HG03045 (cell line): ENCODE results near the gene FBXO46.
"Not testable (repeated sequence)": the region's sequence is repeated elsewhere in the genome, so short reads cannot be mapped to it uniquely, and the experiment has no call there.

Experiments used
- ATAC-seq: cut with Tn5 transposase; IDR thresholded peaks from one replicate; pipeline ENCODE4 v1.9.1; 2021; ENCODE audit warnings: mild to moderate bottlenecking, moderate library complexity; ENCODE audit not compliant: unreplicated experiment

The FBXO46 gene

DNA sequence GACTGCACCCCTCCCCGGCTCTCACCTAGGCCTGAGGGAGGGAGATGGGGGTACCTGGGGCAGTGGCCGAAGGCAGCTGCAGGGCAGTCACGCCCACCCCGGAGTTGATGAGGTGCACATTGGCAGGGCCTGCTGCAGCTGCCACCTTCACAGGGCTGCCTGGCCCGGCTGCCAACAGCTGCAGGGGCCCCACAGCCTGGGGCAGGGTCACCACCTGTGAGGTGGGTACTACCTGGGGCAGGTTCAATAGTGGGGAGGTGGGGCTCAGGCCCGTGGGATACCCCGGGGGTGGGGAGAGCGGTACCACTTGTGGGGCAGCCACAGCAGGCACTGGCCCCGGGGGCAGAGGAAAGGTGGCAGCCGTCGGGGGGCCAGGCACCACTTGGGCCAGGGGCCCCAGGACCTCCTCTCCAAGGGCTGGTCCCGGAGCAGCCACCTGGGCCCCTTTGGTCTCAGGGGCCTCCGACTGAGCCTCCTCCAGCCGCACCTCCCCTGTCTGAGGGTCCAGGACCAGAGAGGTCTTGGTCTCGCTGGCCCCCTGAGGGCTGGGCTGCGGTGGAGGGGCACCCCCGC, 35.7 kb upstream of the FBXO46 start:
- ATAC-seq, result no peak

DNA sequence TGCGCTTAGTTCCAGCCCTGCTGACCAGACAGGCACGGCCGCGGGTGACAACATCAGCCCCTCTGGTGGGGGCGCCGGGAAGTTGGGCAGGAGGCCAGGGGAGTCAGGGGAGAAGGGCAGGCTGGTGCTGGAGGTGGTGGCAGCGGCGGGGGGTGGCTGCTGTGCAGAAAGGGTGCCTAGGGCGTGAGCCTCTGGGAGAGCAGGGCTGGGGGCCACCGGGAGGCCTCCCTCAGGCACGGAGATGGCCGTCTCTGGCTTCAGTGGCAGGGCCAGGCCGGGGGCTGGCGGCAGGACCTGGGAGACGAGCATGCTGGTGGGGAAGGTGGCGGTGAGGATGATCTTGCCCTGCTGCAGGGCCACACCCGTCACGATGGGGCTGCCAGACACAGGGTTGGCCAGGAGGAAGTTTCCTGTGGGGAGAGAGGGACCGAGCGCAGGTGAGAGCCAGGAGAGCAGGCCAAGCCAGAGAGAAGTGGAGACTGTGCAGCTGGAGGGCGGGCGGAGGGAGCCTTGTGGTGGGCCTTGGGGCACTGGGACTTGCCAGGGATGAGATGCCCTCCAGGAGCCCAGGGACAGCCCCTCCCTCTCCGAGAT, 35.1 kb upstream of the FBXO46 start:
- no peak for ATAC-seq

DNA sequence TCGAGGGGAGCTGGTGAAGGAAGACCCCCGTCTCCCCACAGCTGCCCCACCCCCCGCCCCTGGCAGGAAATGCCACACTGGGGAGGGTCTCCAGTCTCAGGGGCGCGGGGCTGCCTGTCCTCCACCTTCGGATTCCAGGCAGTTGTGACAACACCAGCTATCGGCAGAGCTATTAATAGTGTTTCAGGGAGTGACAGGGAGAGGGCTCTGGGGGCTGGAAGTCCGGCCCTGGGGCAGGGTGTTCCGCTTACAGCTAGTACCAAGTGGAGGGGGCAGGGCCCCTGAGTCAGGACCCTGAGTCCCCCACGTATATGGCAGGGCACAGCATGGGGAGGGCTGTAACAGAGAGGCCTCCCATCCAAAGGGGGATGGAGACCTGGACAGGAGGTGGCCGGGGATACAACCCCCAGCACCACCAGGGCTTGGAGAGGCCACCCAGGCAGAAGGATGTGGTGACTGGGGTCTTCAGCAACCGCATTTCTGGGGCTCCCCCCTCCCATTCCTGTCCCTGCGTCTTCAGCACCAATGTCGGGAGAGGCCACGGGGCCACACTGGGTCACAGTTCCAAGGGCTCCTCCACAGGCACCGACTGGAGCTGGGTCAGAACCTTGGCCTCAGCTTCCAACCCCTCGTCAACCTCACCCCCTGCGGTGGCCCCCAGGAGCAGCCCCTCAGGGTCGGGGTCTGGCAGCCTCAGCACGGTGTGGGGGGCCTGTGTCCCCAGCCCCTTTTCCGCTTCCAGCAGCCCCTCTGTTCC, 34.4 kb upstream of the FBXO46 start:
- ATAC-seq, result no peak

DNA sequence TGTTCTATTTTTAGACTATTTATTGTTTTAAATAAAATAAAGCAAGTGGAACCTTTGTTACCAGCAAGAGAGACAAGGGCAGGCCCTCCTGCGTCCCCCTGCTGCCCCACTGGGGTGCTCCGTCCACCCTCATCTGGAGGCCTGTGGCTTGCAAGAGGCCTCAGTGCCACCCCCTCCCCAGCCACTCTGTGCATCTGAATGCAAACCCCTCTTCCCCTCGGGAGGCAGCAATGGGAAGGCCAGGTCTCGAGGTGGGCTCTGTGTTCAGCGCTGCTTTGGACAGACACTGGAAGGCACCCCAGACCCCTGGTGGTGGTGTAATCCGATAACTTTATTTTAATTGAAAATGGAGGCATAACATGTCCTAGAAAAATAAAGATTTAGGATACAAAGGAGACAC, 33.8 kb upstream of the FBXO46 start:
- ATAC-seq, result no peak

DNA sequence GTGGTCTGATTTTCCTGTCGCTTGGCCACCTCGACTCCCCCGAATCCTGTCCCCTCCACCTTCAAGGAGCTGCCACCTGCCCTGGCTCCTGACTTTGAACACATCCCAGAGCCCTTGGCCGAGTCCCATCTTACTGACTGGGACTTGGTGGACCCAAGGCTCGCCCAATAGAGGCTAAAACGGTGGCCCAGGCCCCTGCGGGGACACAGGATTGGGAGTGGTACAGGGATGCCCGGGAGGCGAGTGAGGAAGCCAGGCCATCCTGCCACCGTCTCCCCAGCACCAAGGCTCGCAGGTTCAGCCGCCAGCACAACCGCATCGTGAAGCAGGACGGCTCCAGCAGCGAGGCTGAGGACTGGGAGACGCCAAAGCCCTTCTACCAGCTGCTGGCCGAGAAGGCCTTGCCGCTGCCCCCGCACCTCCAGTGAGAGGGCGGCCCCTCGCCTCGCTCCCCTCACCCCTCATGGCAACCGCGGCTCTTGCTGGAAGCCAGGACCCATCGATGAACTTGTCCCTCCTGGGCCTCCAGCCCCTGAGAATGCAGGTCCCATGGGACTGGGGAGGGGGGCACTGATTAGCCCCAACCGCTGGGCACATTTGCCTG, 33.1 kb upstream of the FBXO46 start:
- ATAC-seq, result no peak

DNA sequence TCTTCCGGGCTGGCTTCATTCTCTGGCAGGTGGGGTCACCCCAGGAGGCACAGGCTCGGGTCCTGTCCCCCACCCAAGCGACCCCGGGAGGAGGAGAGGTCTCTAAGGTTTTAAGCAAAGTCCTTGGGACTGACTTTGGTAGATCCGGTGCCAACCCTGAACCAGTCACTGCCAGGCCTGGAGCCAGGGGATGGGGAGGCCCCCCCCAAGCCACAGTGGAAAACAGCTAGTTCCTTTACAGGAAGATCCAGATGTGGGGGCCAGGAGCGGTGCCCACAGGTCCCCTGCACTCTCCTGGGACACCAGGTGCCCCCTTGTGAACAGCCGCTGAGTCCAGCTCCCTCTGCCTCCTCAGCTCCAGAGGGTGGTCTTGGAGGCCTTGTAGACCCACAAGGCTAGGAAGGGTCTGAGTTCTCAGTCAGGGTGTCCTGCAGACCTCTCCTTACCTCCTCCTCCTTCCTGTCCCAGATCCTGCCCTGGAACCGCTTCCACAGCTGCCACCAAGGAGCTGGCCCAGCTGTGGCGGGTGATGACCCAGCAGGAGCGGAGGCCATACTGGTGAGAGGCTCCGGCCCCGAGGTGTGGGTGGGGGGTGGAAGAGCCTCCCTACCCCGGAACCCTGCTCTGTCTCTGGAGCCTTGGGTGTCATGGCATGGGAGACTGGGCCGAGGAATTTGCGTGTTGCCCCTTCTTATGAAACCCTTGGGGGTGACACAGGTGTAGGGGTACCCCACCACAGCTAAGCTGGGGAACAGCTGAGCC, 32.4 kb upstream of the FBXO46 start:
- ATAC-seq, result no peak

DNA sequence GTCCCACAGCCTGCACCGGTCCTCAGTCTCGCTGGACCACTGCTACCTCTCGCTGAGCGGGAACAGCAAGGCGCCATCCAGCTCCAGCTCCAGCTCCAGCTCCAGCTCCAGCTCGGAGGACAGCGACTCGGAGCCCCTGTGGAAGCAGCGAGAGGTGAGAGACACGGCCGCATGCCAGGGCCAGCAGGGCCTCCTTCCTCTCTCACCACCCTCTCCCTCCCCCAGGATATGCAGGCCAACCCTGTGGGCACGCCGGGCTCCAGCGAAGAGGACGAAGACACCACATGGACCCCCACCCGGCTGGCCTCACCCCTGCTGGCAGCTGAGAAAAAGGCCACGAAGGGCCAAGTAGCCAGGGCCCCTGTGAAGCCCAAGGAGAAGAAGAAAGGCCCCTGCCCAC, 31.0 kb upstream of the FBXO46 start:
- ATAC-seq, result no peak

DNA sequence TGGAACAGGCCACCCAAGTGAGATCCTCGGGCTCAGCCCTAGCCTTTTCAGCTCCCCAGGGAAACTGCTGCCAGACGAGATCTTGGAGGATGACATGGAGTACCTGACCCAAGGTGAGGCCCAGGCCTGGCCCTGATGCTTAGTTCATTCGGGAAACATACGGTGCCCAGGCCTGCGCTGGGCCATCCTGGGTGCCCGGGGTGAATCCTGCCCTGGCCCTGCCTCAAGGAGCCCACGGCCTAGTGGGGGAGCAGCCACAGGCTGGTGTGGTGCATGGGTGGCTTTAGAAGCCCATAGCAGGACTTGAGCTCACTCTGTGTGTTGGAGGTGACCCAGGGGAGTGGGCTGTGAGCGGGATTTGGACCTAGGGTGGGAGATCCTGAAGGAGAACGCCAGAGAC, 28.2 kb upstream of the FBXO46 start:
- no peak for ATAC-seq

DNA sequence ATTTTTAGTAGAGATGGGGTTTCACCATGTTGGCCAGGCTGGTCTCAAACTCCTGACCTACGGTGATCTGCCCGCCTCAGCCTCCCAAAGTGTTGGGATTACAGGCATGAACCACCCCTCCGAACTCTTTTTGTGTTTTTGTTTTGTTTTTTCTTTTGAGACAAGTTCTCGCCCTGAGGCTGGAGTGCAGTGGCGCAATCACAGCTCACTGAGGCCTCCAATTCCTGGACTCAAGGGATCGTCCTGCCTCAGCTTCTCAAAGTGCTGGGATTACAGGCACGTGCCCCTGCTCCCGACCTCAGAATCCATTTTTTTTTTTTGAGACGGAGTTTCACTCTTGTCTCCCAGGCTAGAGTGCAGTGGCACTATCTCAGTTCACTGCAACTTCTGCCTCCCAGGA, 27.0 kb upstream of the FBXO46 start:
- no peak for ATAC-seq

DNA sequence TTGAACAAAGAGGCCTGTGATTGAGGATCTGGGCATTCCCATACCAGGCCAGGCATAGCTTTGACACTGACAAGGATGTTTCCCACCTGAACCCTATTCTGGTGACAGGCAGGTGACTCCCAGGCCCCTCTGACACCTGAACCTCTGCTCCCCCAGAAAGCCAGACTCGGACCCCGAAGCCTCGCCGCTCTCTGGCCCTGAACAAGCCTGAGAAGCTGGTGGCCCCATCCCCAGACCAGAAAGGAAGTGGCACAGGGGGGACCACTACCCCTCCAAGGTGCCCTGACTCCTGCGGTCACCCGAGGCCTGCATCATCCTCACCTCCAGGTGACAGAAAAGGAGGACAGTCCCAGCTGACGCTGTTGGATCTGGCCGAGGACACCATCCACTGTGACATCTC, 23.6 kb upstream of the FBXO46 start:
- ATAC-seq, result no peak

DNA sequence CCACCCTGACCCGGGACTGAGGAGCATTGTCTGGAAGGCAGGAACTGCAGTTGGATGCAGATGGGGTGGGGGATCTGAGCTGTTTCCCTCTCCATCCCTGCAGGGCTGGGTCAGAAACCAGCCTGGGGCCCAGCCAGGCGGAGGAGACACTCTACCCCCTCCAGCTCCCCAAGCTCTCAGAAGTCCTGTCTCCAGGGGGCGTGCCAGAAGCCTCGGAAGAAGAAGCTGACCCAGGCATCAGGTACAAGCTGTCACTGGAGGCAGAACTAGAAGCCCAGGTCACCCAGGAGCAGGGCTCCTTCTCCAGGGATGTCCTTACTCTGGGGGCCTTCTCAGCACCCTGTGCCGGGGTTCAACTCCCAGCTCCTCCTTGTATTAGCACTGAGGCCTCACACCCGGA, 22.9 kb upstream of the FBXO46 start:
- ATAC-seq, result no peak

DNA sequence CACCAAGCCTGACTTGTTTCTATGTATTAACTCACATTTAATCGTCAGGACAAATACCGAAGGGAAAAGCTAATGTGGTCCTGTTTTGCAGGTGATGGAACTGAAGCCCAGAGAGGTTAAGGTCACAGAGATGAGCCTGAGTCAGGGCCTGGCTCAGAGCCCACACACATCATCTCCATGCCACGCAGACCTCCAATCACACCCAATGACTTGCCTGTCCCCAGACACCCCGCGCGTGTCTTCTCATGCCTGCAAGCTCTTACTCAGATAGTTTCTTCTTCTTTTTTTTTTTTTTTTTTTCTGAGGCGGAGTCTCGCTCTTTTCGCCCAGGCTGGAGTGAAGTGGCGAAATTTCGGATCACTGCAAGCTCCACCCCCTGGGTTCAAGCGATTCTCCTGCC, 21.9 kb upstream of the FBXO46 start:
- ATAC-seq, result no peak

DNA sequence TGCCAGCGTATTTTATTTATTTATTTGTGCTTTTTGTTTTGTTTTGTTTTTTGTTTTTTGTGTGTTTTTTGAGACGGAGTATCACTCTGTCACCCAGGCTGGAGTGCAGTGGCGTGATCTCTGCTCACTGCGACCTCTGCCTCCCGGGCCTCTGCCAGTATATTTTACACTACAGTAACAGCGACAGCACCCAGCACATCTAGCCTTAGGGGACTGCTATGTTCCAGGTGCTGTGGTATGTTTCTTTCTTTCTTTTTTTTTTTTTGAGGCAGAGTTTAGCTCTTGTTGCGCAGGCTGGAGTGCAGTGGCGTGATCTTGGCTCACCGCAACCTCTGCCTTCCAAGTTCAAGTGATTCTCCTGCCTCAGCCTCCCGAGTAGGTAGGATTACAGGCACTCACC, 20.8 kb upstream of the FBXO46 start:
- ATAC-seq, result not testable (repeated sequence)

DNA sequence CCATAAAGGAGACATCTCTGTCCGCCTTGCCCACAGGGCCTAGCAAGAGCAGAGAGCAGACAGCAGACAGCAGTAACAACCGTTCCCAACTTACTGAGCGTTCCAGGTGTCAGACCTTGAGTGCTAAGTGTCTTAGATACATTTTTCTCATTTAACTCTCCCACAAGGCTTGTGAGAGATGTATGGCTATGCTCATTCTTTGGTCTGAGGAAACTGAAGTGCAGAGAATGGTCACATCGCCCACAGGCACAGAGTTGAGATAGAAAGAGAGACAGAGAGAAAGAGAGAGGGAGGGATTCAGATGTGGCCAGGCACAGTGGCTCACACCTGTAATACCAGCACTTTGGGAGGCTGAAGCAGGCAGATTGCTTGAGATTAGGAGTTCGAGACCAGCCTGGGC, 16.8 kb upstream of the FBXO46 start:
- no peak for ATAC-seq

DNA sequence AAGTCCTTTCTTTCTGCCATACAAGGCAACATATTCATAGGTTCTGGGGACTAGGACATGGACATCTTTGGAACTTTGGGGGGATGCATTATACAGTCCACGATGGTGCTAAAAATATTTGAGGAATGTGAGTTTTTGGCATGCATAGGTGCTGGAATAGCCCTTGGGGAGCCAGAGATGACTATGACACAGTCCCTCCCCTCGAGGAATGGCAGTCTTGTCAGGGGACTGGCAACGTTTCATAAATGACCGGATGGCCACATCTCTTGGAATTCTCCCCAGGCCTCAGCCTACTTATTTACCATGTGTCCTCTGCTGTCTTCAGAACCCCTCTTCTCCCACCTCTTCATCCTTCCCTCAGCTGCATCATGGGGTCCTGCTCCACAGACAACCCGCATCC, 16.2 kb upstream of the FBXO46 start:
- ATAC-seq, result no peak

DNA sequence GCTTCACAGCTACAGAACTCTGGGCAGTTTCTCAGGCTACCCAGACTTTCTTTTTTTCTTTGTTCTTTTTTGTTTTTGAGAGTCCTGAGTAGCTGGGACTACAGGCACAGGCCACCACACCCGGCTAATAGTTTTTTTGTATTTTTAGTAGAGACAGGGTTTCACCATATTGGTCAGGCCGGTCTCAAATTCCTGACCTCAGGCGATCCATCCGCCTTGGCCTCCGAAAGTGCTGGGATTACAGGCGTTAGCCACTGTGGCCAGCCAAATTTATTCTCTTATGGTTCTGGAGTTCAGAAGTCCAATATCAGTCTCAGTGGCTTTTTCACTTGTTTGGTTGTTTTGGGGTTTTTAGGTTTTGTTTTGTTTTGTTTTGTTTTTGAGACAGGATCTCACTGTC, 14.9 kb upstream of the FBXO46 start:
- ATAC-seq, result no peak

DNA sequence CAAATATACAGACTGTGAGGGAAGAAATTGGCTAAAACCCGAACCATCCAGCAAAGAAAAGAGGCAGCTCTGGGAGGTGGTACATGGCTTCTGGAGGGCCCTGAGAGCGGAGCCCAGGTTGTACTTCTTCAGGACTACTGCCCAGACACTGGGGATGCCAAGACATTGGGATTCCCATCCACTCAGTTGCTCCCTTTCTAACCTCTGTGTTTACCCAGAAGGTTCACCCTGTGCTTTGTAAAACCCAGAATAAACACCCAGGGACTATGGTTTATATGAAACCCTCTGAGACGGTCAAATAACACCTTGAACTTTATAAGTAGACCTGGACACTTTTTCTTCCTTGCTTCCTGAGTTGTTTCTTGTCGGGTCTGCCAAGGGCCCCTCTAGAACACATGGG, 12.3 kb upstream of the FBXO46 start:
- no peak for ATAC-seq

DNA sequence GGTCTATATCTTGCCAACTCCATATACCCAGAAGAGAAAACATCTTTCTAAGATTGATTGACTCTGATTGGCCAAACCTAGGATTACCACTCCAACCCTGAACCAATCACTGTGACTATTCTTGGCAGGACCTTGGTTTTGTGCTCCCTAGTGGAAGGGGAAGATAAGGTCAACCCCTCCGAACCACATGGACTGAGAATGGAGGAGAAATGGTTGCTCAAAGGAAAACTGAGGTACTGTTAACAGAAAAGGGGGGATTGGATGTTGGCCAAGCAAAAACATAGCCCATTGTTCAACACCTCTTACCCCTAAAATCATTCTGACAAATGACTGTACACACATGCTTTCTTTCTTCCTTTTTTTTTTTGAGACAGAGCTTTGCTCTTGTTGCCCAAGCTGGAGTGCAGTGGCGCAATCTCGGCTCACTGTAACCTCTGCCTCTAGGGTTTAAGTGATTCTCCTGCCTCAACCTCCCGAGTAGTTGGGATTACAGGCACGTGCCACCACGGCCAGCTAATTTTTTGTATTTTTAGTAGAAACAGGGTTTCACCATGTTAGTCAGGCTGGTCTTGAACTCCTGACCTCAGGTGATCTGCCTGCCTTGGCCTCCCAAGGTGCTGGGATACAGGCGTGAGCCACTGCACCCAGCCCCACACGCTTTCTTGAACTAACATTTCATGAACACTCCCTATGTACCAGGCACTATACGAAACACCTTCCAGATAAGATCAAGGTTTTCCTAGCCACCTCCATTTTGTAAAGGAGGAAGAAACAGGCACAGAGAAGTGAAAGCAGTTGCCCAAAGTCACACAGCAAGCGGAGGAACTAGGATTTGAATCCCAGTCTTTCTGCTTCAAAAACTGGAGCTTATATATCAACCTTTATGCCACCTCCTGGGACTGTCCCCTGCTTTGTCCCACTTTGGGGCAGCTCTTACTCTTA, 9.1 kb upstream of the FBXO46 start:
- no peak for ATAC-seq

DNA sequence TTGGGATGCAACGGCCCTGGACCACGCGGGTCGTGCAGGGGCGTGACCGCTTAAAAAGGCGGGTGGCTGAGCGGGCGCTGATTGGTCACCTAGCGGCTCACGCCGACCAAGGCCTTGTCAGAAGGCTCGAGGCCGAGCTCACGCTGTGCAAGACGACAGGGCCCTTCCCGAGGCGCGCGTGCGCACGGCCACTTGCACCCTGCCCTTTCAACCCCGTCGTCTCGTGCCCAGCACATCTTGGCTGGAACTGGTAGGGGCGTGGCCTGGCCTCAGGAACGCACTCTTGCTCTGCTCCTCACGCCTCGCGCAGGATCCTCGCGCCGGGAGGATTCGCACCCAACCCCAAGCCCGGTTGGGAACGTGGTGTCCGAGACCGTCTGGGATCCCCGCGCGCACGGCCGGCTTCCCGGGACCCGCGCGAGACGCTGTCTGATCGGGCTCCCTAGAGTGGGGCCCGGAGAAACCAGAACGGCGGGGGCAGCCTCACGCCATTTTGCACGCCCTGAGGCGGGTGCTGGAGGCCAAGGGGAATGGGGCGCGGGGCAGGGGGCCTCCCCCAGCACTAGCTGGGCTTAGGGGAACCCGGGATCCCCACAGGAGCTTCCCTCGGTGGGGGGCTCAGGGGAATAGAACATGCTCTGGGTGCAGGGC, 2.6 kb upstream of the FBXO46 start, which contains the start of gene MEIOSIN:
Gene MEIOSIN, plus strand, starts transcription at position 280 of the 651 bp plus-strand sequence. CDS start 1,938 bp downstream, outside the sequence.
- ATAC-seq, result no peak
